GM18520 (cell line): ENCODE results near the gene EPN3.

Experiments
- ATAC-seq: cut with Tn5 transposase; IDR thresholded peaks from one replicate; pipeline ENCODE4 v1.9.1; 2021; ENCODE audit not compliant: unreplicated experiment

The EPN3 gene

GRCh38 chr17:50565402-50566350, 33.1 kb downstream of the EPN3 start:
- no peak for ATAC-seq

DNA sequence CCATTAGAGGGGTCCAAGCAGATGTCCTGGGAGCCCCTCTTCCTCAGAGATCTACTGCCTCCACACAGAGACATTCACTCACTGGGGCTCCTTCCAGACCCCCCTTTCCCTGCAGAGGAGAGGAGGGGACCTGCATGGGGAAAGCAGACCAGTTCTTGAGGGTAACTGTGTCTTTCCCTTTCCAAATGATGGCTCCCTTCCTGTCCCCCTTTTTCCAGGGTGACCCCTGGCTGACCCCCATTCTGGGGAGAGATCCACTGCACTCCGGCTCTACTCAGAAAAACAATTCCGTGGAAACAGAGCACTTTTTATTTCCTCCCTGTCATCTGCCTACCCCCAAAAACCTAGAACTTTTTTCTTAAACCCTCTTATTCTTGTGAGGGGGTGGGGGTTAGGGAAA, 34.4 kb downstream of the EPN3 start:
- ATAC-seq: no peak

DNA sequence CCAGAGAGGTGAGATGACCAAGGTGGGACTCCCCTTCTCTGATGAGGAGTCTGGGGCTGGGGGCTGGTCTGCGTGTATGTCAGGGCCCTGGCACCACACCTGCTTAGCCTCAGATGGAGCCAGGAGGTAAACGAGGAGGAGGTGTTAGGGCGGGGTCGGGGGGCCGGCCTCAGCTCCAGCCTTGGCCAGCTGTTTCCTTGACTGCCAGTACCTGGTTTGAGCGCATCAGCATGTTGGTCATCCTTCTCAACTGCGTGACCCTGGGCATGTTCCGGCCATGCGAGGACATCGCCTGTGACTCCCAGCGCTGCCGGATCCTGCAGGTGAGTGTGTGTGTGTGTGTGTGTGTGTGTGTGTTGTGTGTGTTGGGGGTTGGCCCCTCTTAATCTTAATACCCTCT, 36.1 kb downstream of the EPN3 start:
- no peak for ATAC-seq

DNA sequence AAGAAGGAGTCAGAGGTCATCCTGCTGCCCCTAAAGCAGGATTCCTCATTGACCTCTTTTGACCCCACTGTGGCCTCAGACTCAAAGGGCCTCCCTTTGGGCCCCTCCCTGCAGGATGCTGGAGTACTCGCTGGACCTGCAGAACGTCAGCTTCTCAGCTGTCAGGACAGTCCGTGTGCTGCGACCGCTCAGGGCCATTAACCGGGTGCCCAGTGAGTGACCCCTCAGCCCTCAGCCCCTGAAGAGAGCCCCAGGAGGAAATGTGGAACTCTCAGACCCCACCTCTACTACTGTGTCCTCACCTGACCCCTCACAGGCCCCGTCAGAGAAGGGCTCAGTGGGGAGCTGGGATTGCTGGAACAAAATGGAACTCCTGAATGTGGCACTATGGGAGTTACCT, 37.1 kb downstream of the EPN3 start:
- no peak for ATAC-seq

DNA sequence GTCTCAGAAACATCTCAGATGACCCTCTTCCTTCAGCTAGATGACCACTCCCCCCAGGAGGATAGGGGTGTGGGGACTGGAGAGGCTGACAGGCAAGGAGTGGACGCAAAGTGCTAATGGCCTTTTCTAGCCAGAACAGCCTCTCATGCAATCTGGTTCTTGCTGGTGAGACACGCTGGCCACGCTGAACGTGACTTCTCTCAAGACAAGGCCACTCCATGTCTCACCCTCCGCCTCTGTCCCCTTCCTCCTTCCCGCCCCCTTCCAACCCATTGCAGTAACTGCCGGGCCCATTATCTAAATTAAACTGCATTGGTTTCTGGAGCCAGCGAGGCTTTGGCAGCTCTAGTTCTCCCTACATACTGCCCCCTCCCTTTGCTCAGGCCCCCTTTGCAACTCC, 37.5 kb downstream of the EPN3 start:
- ATAC-seq: no peak

GRCh38 chr17:50570528-50570927, 38.0 kb downstream of the EPN3 start:
- ATAC-seq: no peak

DNA sequence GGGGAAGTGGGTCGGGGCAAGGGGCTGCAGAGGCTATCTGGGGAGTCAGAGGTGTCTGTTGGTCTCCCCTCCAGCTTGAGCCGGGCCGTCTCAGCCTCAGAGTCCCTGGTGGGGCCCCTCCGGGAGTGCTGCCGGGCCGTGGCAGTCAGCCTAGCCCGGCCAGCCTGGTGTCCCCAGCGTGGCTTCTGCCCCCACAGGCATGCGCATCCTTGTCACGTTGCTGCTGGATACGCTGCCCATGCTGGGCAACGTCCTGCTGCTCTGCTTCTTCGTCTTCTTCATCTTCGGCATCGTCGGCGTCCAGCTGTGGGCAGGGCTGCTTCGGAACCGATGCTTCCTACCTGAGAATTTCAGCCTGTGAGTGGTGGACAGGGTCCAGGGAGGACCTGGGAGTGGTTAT, 39.1 kb downstream of the EPN3 start:
- no peak for ATAC-seq

DNA sequence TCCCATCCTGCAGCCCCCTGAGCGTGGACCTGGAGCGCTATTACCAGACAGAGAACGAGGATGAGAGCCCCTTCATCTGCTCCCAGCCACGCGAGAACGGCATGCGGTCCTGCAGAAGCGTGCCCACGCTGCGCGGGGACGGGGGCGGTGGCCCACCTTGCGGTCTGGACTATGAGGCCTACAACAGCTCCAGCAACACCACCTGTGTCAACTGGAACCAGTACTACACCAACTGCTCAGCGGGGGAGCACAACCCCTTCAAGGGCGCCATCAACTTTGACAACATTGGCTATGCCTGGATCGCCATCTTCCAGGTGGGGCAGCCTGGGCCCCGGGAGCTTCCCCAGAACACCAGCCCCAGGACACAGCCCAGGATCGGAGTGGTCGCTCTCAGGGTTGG, 40.0 kb downstream of the EPN3 start:
- no peak for ATAC-seq

GRCh38 chr17:50573866-50574611, 41.5 kb downstream of the EPN3 start:
- ATAC-seq: no peak

- ATAC-seq: no peak
These were observed 43.2 kb downstream of the EPN3 start for GRCh38 chr17:50575581-50576210.

GRCh38 chr17:50576864-50577263, 44.3 kb downstream of the EPN3 start:
- no peak for ATAC-seq

DNA sequence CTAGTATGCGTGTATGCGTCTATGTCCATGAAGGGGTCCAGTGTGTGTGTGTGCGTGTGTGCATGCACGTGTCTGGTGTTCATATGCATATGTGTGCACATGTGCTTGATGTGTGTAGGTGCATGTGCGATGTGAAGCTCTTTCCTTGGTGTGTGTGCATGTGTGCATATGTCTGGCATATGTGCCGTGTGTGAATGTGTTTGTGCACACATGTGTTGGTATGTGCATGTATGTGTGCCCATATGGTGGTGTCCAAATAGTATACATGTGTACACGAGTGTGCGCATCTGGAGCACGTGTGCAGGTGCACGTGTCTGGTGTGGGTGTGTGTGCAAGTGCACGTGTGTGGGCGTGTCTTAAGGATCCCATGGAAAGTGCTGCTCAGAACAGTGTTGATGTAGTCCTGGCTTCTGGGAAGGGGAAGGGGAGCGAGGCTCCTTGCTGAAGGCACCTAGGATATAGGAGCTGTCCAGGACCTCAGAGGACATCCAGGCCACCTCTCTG, 45.0 kb downstream of the EPN3 start:
- ATAC-seq: no peak

GRCh38 chr17:50578173-50578572, 45.6 kb downstream of the EPN3 start:
- ATAC-seq: no peak

DNA sequence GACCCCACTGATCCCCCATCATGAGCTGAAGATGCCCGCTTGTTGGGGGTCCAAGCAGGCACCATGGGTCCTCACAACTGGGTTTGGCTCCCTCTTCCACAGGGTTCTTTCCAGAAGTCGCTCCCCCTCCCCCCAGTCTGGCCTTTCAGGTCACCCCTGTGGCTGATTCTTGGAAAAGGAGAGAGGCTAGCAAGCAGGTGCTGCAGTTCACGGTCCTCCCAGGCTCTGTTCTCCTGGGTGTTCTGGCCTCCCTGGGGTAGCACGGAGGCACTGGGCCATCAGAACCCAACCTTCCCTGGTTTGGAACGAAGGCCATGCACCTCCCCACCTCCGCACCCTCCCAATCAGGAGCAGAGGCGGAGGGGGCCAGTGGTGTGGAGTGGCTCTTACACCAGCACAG, 46.9 kb downstream of the EPN3 start:
- ATAC-seq: no peak

DNA sequence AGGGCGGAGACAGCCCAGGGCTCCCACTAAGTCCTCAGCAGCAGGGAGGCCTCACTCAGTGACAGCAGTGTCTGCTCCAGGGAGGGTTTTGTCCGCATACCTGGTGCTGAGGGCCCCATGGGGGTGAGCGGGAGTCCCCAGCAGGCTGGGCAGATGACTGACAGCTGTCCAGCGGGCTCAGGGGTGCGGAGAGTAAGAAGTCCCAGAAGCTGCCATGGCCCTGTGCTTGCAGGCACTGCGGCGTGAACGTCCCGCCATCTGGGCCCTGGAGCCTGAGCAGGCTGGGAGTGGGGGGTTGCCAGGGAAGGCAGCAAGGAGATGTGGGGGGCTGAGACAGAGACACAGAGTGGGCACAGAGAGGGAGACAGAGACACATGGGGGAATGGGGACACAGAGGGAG, 48.1 kb downstream of the EPN3 start:
- no peak for ATAC-seq

DNA sequence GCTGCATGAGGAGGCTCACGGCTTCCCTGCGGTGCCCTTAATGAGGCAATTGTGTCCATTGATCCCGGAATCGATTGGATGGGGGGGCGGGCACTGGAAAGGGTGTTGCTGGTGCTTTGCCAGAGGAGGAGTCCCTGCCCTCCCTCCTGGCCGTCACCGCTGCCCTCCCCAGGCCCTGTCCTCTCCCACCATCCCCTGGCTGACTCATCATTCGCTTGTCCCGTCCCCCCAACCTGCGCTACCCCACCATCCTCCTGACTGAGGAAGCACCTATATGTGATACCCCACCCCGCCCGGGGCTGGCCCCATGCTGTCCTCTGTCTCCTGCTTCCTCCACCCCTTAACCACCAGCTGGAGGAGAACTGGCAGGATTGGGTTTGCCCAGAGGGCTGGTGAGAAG, 48.8 kb downstream of the EPN3 start:
- no peak for ATAC-seq

DNA sequence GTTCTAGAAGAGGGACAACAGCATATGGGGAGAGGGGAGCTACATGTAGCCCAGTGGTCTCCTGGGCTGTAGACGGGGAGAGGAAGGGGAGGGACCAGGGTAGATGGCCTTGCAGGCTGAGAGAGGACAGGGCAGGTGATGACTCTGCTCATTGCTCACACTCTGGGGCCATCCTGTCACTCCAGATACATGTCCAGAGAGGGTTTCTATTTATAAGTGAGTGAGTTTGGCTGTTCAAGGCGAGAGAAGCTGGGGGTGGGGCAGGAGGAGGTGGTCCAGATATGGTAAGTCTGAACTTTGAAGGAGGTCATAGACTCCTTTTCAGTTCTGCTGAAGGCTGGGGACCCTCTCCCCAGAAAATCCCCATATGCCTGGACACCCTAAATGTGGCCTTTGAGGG, 50.2 kb downstream of the EPN3 start:
- ATAC-seq: no peak

GRCh38 chr17:50583641-50584040, 51.1 kb downstream of the EPN3 start:
- ATAC-seq: no peak

- ATAC-seq: no peak
These were observed 51.6 kb downstream of the EPN3 start for GRCh38 chr17:50584116-50584515.

DNA sequence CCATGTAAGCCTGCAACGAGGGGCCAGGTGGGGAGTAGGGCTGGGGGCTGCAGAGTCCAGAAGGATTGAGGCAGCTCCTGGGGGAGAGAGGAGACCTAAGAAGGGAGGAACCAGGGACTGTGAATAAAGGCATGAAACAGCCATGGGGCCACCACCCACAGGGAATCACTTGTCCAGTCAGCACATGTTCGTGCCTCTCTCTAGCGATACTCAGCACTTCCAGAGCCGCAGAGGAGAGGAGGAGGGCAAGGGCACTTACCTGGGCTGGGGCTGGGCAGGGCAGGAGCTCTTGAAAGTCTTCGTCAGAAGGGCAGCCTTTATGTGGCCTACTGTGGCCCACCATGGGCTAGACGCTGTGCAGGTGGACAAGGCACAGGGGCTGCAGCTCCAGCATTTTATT, 52.2 kb downstream of the EPN3 start:
- ATAC-seq: no peak

- no peak for ATAC-seq
These were observed 52.8 kb downstream of the EPN3 start for GRCh38 chr17:50585346-50585745.

GRCh38 chr17:50585891-50586290, 53.4 kb downstream of the EPN3 start:
- ATAC-seq: no peak
